ENCODE measurements around the gene PSD2.

DNA sequence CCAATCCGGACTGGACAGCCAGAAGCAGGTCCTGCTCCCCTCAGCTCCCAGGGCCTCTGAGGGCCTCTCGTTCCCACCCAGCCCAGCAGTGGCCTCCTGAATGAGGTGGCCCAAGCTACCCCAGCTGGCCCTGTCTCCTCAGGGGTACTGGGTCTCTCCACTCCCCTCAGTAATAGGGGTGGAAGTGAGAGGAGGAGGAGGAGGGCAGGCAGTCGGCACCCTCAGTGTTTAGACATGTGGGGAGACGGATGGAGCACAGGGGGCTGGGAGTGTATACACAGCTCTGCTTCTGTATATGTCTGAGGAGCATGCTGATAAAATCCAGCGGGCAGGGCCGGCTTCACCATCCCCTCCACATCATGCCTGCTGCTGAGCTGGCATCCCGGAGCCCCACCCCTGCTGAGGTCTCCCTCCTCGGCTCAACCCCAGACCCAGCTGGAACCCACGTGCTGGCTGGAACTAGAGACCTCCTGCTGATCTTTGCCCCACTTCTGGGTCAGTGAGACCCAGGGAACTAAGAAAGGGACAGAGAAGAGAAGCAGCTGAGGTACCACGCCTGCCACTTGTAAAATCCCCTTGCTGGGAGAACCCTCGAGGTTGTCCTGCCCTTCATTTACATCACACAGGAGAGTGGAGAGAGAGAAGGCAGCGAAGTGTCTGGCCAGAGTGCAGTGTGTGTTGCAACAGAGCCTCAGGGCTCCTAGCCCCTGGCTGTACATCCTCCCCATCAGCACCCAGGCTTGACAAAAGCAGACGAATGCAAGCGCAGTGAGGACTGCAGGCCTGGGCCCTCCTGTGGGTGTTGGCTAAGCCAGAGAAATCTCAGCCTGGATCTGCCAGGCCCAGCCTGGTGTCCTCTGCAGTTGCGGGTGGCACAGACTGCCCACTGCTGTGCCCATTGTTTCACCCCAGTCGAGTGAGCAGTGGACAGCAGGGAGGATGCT, 77.5 kb downstream of the PSD2 start:
- TF ChIP-seq, protein P1, sequence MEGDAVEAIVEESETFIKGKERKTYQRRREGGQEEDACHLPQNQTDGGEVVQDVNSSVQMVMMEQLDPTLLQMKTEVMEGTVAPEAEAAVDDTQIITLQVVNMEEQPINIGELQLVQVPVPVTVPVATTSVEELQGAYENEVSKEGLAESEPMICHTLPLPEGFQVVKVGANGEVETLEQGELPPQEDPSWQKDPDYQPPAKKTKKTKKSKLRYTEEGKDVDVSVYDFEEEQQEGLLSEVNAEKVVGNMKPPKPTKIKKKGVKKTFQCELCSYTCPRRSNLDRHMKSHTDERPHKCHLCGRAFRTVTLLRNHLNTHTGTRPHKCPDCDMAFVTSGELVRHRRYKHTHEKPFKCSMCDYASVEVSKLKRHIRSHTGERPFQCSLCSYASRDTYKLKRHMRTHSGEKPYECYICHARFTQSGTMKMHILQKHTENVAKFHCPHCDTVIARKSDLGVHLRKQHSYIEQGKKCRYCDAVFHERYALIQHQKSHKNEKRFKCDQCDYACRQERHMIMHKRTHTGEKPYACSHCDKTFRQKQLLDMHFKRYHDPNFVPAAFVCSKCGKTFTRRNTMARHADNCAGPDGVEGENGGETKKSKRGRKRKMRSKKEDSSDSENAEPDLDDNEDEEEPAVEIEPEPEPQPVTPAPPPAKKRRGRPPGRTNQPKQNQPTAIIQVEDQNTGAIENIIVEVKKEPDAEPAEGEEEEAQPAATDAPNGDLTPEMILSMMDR (IDR thresholded peaks at IDR 0.05), result no peak
- no peak for TF ChIP-seq POLR2AphosphoS5 (IDR thresholded peaks at IDR 0.05)

All from esophagus muscularis mucosa (tissue), 3 donors.